Measurements from ENCODE around the gene ZNF415. TPM values are rescaled to one million over a fixed set of nuclear protein-coding genes. Genes with fewer than 3 reads are reported as not detected.
"Not testable (repeated sequence)": the region's sequence is repeated elsewhere in the genome, so short reads cannot be mapped to it uniquely, and the experiment has no call there.

The ZNF415 gene
- total RNA-seq, 4 donors from 2014 or later, result 9.5 to 27.2 (median 14.7) TPM

DNA sequence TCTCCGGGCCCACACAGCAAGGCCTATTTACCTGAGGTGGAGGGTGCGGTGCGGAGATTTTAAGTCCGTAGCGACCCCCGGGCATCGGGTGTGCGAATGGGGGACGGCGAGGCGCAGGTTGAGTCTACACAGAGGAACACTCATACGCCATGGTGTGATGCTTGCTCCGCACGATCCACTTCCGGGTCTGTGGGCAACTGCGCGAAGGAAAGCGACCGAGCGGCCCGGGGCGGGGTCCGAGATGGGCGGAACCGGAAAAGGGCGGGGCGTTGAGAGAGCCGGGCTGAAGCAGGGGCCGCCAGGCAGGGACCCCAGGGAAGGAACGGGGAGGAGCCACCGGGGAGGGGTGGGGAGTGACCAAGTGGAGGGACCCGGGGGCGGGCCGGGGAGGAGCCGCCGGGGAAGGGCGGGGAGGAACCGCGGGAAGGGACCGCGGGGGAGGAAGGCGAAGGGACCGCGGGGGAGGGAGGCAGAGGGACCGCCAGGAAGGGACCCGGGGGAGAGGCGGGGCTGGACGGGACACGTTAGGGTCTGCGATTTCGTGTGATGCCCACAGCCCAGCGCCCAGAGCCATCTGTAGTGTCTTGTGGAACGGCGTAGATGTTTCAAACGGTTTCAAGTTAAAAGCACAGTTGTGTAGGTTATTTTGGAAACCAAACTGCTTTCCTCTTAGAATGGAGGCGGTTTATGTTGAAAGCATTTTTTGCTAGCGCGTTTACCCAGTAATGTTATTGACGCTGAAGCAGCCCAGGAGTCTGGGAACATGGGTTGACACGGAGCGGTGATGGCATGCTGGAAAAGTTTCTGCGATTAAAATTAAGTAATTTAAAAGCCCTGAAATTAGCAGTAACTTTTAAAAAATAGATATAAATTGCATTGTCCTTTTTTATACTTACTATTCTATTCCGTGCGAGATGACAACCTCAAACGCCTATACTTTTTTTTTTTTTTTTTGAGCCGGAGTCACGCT is 29.2 kb downstream of the ZNF415 start, which contains the start of gene ZNF160:
Gene ZNF160, minus strand, starts transcription at position 189 of the 970 bp plus-strand sequence. CDS start 17,146 bp downstream, outside the sequence.
- H3K27ac ChIP-seq, result peak within 1 kb of the TSS; percentile 80 to 87
- no peaks in the 10 kb centered on the region for H3K27me3 ChIP-seq
- H3K36me3 ChIP-seq, result no peaks in the 10 kb centered on the region
- H3K9me3 ChIP-seq, result no peaks in the 10 kb centered on the region
- TF ChIP-seq, protein P1, sequence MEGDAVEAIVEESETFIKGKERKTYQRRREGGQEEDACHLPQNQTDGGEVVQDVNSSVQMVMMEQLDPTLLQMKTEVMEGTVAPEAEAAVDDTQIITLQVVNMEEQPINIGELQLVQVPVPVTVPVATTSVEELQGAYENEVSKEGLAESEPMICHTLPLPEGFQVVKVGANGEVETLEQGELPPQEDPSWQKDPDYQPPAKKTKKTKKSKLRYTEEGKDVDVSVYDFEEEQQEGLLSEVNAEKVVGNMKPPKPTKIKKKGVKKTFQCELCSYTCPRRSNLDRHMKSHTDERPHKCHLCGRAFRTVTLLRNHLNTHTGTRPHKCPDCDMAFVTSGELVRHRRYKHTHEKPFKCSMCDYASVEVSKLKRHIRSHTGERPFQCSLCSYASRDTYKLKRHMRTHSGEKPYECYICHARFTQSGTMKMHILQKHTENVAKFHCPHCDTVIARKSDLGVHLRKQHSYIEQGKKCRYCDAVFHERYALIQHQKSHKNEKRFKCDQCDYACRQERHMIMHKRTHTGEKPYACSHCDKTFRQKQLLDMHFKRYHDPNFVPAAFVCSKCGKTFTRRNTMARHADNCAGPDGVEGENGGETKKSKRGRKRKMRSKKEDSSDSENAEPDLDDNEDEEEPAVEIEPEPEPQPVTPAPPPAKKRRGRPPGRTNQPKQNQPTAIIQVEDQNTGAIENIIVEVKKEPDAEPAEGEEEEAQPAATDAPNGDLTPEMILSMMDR (IDR thresholded peaks at IDR 0.05), result no peak
- TF ChIP-seq POLR2A (IDR thresholded peaks at IDR 0.05), result peak; percentile 77 to 84
- intact Hi-C loops (cut with DNase I; ENCODE audit: low total_unique reads), result no loop called here
- peaks cover 0 to 2% of the 10 kb centered on the region in 2 donors for H3K4me1 ChIP-seq
- peak; percentile 98 to 99 for DNase-seq
- peak within 1 kb of the TSS; percentile 70 to 73 for H3K4me3 ChIP-seq

DNA sequence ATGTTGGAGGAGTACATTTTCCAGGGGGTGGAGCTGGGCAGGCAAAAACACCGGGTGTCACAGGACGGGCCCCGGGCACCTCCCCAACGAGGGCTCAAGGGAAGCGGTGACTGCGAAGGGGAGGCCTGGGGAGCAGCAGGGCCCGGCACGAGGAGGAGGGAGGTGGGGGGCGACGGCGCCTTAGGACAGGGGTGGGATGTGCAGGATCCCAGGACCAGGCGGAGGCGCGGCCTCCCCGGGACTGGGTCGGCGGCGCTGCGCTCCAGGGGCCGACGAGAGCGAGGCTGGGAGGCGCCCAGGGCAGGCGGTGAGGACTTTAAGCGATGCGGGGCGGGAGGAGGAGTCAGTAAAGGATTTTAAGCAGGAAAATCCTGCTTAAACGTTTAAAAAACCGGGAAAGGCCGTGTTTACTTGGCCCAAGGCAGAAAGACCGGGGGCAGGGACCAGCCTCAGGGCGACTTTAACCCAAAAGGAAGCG is 29.9 kb downstream of the ZNF415 start:
- no peaks in the 10 kb centered on the region for H3K27me3 ChIP-seq
- peak; percentile 26 for DNase-seq
- TF ChIP-seq POLR2A (IDR thresholded peaks at IDR 0.05), result no peak
- TF ChIP-seq, protein P1 (IDR thresholded peaks at IDR 0.05), result no peak
- intact Hi-C loops (cut with DNase I; ENCODE audit: low total_unique reads), result no loop called here
- H3K9me3 ChIP-seq, result no peaks in the 10 kb centered on the region
- H3K27ac ChIP-seq, result peak overlapping the region; percentile 80 to 87
- H3K4me3 ChIP-seq, result peak overlapping the region; percentile 70 to 73
- peaks cover 0 to 2% of the 10 kb centered on the region in 2 donors for H3K4me1 ChIP-seq
- no peaks in the 10 kb centered on the region for H3K36me3 ChIP-seq

DNA sequence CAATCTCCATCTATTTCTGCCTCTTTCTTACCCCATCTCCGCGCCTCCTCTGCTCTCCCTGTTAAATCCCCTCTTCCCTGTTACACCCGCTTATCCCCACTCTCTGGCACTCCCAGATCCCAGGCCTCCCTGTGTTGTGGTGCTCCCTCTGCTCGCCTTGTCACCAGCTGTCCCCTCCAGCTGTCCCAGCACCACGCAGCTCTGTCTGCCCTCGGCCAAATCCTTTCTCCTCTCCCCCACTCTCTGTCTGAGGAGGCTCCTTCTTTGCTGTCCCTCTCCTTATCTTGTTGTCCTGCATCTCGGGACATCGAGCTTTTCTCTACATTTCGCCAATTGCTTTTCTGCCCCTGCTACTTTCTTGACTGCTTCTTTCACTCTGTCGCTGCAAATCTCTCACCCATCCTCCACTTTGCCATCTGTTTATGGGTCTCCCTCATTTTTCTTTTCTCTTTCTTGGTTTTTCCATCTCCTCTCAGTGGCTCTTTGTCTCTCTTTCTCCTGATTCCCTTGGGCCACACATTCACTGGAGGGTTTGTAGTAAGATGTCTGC is 30.4 kb downstream of the ZNF415 start:
- peak overlapping the region; percentile 80 to 87 for H3K27ac ChIP-seq
- TF ChIP-seq POLR2A (IDR thresholded peaks at IDR 0.05), result no peak
- TF ChIP-seq, protein P1 (IDR thresholded peaks at IDR 0.05), result no peak
- H3K4me3 ChIP-seq, result peak overlapping the region; percentile 70 to 73
- H3K36me3 ChIP-seq, result no peaks in the 10 kb centered on the region
- intact Hi-C loops (cut with DNase I; ENCODE audit: low total_unique reads), result no loop called here
- H3K4me1 ChIP-seq, result peaks cover 0 to 2% of the 10 kb centered on the region in 2 donors
- H3K9me3 ChIP-seq, result no peaks in the 10 kb centered on the region
- no peak for DNase-seq
- H3K27me3 ChIP-seq, result no peaks in the 10 kb centered on the region

DNA sequence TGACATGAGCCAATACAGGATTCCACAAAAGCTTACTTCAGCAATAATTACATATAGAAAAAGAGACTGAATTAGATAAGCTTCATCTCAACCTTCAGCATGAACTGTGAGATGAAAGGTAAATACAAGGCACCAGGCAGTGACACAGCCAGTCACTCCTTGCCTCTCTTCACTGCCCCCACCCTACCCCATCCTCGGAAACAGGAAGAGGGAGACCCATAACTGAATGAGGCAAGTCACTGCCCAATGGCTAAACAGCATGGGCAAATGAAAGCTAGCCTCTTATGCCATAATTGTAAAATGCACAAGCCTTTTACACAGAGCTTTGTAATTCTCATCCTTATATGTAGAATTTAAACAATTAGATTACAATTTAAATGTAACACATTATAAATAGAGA is 31.2 kb downstream of the ZNF415 start:
- peak overlapping the region in 1 of 2 donors; percentile 80 for H3K27ac ChIP-seq
- peaks cover 0 to 2% of the 10 kb centered on the region in 2 donors for H3K4me1 ChIP-seq
- no peak for DNase-seq
- H3K36me3 ChIP-seq, result no peaks in the 10 kb centered on the region
- no peaks in the 10 kb centered on the region for H3K9me3 ChIP-seq
- no peak overlapping the region for H3K4me3 ChIP-seq
- no peaks in the 10 kb centered on the region for H3K27me3 ChIP-seq
- intact Hi-C loops (cut with DNase I; ENCODE audit: low total_unique reads), result no loop called here
- TF ChIP-seq, protein P1 (IDR thresholded peaks at IDR 0.05), result no peak
- no peak for TF ChIP-seq POLR2A (IDR thresholded peaks at IDR 0.05)

DNA sequence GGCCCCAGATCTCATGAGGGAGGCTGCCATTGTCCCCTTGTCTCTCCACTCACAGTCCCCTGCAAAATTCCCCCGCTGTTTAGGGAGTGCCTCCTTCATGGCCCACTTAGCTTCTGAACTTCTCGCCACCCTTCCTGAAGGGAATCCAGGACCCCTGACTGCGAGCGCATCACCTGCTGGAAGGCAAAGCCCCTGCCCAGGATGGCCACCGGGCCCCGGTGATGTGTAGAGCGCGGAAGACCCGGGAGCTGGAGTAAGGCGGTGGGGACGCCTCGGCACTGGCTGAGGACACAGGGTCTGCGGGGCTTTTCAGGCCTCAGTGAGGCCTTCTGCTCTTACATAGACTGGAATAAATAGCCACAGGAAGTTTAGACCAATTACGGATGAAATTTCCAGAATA is 34.1 kb downstream of the ZNF415 start:
- DNase-seq; H3K9me3 ChIP-seq; H3K27ac ChIP-seq; H3K27me3 ChIP-seq; H3K36me3 ChIP-seq; H3K4me3 ChIP-seq; intact Hi-C loops (cut with DNase I; ENCODE audit: low total_unique reads); H3K4me1 ChIP-seq: not testable (repeated sequence)

DNA sequence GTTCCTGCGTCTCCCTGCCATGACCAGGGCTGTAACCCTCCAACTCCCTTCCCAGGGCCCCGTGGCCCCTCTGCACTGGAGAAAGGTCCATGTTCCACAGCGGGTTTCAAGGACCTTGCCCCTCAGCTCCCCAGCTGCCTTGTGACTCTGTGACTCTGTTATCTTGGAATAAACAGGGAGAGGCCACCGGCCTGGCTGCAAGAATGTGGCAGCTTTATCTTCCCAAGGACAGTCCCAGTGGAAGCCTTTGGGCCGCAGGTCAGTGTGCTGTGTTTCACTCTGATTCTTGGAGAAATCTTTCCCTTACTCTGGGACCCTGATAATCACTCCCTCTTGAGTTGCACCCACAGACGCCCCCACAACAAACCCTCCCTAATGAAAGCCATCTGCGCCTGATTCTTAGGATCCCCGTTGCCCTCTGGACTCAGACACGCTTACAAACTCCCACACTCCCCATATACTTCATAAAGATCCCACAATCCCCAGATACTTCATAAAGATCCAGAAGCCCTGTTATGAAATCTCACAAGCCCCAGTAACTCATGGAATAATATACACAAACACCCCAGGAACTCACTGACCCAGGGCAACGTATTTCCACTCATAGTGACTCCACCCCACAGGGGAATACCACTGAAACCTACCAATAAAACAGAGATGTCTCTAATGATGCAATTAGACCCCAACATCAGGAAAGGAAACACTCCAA is 35.6 kb downstream of the ZNF415 start:
- H3K4me1 ChIP-seq; intact Hi-C loops (cut with DNase I; ENCODE audit: low total_unique reads); H3K36me3 ChIP-seq: not testable (repeated sequence)

DNA sequence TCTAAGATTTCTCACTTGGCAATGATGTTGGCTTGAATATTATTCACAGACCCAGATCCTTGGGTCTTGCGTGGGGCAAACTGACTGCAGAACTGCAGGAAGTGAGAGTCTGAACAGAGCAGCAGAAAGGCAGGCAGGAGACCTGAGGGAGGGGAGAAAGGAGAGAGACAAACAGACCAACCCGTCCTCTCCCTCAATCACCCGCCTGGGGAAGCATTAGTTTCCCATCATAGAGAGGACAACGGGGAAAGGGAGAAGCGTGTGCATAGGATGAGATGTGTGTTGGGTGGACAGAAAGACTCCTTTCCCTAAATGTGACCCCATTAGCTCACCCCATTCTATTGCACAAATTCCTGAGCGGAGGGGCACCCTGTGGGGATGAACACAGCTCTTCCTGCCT is 36.1 kb downstream of the ZNF415 start:
- intact Hi-C loops (cut with DNase I; ENCODE audit: low total_unique reads); H3K27ac ChIP-seq; H3K4me1 ChIP-seq; H3K4me3 ChIP-seq; H3K27me3 ChIP-seq; H3K9me3 ChIP-seq; DNase-seq; H3K36me3 ChIP-seq: not testable (repeated sequence)

More for the DNA sequence above, 35.6 kb downstream of the ZNF415 start:
- not testable (repeated sequence) for H3K27ac ChIP-seq, H3K9me3 ChIP-seq, H3K4me3 ChIP-seq, H3K27me3 ChIP-seq, DNase-seq

Measured in uterus (tissue), 4 donors.